Activated naive CD4-positive, alpha-beta T cell treated with anti-CD3 and anti-CD28 coated beads, Interleukin-2, amount 50 U/mL, for 72 hours (primary cell): ENCODE results near the gene MUC20. TPM values are rescaled to one million over a fixed set of nuclear protein-coding genes. Genes with fewer than 3 reads are reported as not detected.
A peak's percentile ranks its signal among the peaks of the same experiment; 100 is the strongest.
"Not testable (repeated sequence)": the region's sequence is repeated elsewhere in the genome, so short reads cannot be mapped to it uniquely, and the experiment has no call there.

ENCODE experiments used
- ATAC-seq, 2 donors: fragments of 150-1000 bp; cut with Tn5 transposase; 2 replicates each; pipeline ENCODE4 v1.10.0; 2021; ENCODE audit warnings: mild to moderate bottlenecking in 2 of 2, moderate library complexity in 2 of 2
- DNase-seq, 2 donors: peaks; one replicate each; pipeline ENCODE4 v3.0.0; 2021 to 2022; ENCODE audit warnings: low spot score in 2 of 2
- H3K27ac Mint-ChIP-seq, 2 donors: one replicate each; pipeline ENCODE4 v1.8.0; 2022; ENCODE audit warnings: mild to moderate bottlenecking in 2 of 2, mixed read lengths in 2 of 2
- H3K36me3 Mint-ChIP-seq, 2 donors: one replicate each; pipeline ENCODE4 v1.8.0; 2022; ENCODE audit warnings: mixed read lengths in 2 of 2
- H3K9me3 Mint-ChIP-seq, 2 donors: one replicate each; pipeline ENCODE4 v1.8.0; 2022; ENCODE audit warnings: mixed read lengths in 2 of 2
- total RNA-seq, 2 donors: library from RNA; stranded (reverse); gene quantifications; one replicate each; pipeline ENCODE4 v1.2.3, GENCODE V29; 2022

Gene MUC20
- total RNA-seq, 2 donors from 2014 or later: 2.2 to 3.6 TPM

DNA sequence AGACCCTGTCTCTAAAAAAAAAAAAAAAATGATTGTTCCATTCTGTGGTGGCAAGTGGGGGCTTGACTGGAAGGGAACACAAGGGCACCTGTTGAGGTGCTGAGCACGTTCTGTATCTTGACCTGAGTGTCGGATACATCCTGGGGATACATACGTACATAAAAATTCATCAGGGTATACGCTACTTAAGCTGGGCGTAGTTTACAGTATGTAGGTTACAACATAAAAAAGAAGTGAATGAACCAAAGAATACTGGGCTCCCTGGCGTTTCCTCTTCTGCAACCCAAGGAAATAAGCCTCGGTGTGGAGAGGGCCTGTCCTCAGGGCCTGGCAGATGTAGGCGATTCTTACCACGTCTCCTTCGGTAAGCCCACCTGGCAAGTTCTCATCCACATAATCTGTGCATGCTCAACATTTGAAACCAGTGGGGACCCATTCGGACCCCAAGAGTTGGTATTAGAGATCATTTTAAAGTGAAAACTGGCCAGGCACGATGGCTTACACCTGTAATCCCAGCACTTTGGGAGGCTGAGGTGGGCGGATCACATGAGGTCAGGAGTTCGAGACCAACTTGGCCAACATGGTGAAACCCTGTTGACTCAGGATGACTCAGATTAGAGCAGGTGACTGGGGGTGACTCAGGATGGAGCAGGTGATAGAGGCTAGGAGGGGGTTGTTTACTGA is 5.1 kb upstream of the MUC20 start:
- DNase-seq (peak in 1 of 2 donors; percentile 61), ATAC-seq (peak; percentile 82 to 83)
- Mint-ChIP-seq H3K27ac (peak overlapping the region; percentile 11 to 15), H3K9me3 (peaks cover 0 to 5% of the 10 kb centered on the region in 2 donors), H3K36me3 (peaks cover 11% of the 10 kb centered on the region in 2 donors)

DNA sequence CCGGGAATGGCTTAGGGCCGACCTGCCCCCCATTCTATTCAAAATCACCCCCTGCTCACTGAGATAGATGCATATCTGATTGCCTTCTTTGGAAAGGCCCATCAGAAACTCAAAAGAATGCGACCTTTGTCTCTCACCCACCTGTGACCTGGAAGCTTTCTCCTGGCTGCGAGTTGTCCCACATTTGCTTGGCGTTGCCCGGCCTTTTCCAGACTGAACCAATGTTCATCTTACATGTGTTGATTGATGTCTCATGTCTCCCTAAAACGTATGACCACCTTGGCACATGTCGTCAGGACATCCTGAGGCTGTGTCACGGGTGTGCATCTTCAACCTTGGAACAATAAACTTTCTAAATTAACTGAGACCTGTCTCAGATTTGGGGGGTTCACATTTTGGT is 3.4 kb upstream of the MUC20 start:
- ATAC-seq (no peak), DNase-seq (no peak)
- Mint-ChIP-seq H3K36me3 (peaks cover 11% of the 10 kb centered on the region in 2 donors), H3K27ac (no peak overlapping the region), H3K9me3 (peaks cover 0 to 5% of the 10 kb centered on the region in 2 donors)

DNA sequence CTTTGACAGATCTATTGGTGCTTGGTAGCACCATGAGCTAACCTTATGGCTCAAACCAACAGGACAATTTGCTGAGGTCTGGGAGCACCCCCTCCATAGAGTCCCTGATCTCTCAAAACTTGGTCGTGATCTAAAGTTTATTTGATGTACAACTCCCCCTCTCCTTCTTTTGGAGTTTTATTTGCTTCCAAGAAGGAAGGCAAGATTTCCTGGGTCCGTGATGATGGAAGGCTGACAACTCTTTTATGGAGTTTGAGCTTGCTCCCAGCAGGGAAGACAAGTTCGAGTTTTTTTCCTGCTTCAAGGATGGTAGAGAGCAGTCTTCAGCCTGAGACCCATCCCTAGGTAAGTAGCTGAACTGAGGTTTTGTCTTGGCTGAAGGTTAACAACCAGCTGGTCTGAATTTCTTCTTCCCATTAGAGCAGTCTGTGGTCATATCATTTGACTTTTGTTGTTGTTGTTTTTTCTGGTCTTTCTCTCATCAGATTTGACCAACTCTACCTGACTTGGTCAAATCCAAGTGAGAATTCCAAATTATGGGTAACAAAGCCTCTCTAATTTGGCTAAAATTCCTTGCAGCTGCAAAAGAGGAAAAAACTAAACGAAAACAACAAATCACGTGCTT is 2.8 kb upstream of the MUC20 start:
- DNase-seq: no peak
- peaks cover 0 to 5% of the 10 kb centered on the region in 2 donors for H3K9me3 Mint-ChIP-seq
- no peak overlapping the region for H3K27ac Mint-ChIP-seq
- no peak for ATAC-seq
- peaks cover 11% of the 10 kb centered on the region in 2 donors for H3K36me3 Mint-ChIP-seq

DNA sequence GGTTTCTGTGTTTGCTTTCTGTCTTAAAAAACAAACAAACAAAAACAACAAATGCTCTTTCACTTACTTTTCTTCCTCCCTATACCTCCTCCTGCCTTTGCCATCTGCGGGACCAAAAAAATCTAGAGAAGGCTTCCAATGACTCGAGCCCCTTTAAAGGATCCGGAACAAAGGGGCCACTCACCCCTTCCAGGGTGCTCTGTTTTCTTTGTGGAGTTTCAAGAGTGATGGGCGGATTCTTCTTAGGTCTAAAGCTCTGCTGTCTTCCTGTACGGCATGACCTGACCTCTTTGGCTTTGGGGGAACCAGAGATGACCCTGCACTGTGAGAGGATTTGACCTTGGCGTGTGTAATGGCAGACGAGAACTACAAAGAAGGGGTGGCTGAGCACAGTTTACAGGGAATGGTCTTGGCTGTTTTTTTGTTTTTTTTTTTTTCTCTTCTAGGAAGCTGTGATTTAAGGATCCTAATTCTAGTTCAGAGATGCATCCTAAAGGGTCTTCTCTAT is 2.2 kb upstream of the MUC20 start:
- Mint-ChIP-seq H3K9me3 (peaks cover 0 to 5% of the 10 kb centered on the region in 2 donors), H3K27ac (peak overlapping the region in 1 of 2 donors; percentile 82), H3K36me3 (peaks cover 11% of the 10 kb centered on the region in 2 donors)
- DNase-seq: no peak
- no peak for ATAC-seq

DNA sequence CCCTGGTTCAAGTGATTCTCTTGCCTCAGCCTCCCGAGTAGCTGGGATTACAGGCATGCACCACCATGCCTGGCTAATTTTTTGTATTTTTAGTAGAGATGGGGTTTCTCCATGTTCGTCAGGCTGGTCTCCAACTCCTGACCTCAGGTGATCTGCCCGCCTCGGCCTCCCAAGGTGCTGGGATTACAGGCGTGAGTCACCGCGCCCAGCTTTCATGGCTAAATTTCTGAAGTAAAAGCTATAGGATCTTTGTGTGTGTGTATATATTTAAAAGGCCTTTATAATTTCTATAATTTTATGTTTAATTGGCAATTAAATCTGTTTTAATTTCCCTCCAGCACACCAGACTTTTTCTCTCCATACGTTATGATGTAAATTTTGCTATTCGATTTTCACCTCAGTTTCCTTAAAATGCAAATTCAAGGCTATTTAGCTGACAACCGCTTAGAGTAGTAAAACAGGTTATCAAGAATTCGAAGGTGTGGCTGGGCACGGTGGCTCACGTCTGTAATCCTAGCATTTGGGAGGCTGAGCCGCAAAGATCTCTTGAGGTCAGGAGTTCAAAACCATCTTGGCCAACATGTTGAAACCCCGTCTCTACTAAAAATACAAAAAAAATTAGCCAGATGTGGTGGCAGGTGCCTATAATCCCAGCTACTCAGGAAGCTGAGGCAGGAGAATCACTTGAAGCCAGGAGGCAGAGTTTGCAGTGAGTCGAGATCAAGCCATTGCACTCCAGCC is 1.1 kb upstream of the MUC20 start:
- DNase-seq, ATAC-seq, H3K27ac Mint-ChIP-seq, H3K36me3 Mint-ChIP-seq, H3K9me3 Mint-ChIP-seq: not testable (repeated sequence)

DNA sequence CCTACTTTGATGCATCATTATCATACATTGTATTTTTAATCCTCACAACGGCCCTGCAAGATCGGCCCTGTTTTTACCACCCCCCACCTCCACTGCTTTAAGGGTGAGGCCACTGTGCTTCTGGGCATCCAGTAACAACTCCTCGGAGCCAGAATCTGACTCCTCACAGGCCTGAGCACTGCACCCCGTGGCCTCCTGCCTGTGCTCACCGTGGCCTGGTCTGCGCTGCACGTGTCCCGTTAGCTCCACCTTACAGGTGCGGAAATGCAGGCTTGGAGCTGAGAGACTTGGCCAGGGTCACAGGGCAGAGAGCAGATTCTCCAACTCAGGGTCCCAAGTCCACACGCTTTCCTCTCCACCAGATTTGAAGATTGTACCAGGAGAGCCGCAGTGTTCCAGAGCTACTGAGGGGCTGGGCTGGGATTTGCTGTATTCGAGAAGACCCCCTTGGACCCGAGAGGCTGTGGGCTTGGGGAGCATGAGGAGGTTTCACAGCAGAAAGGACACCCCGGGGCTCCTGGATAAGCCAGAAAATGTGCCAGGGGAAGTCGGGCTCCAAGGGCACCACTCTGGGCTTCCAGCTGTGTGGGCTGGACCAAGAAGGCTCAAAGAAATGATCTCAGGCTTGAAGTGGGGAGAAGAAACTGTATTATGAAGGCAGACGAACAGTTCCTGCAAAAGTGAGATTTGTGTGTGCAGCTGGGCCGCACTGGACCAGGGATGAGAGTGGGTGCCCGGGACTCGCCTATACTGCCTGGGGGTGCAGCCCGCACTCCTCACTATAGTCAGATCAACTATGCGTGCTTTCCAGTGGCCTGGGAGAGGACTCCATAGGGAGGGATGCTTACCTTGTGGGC is 1.6 kb downstream of the MUC20 start:
- H3K36me3 Mint-ChIP-seq, H3K27ac Mint-ChIP-seq, DNase-seq, H3K9me3 Mint-ChIP-seq, ATAC-seq: not testable (repeated sequence)

DNA sequence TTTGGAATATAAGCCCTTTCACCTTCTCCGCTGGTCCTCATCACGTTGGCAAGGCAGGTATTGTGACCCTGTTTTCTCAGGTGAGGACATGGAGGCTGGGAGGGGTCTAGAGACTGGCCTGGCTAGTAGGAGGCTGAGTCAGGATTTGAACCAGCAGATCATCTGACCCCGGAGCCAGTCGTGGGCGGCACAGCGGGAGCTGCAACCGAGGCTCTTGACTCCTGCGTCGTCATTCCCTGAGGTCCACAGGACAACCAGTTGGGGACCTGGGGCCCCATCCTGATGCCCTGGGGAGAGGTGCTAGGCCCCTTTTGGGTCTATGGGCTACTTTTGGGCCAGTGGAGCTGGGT is 2.2 kb downstream of the MUC20 start:
- not testable (repeated sequence) for H3K27ac Mint-ChIP-seq, DNase-seq, ATAC-seq, H3K9me3 Mint-ChIP-seq, H3K36me3 Mint-ChIP-seq

DNA sequence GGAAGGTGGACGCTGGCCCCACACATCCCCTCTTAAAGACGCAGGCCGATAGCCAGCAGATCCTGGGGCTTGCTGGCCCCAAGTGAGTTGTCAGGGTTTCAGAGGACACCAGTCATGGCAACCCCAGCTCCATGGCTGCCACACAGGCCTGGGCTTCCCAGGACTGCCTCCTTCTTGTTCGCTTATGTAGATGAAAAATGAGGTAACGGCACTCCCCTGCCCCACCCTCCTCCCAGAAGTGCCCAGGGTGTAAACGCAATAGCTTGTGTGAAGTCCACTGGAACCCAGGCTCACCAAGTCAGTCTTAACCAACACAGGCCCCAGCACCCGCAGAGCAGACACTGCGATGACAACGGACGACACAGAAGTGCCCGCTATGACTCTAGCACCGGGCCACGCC is 3.6 kb downstream of the MUC20 start:
- not testable (repeated sequence) for H3K36me3 Mint-ChIP-seq, ATAC-seq, DNase-seq, H3K27ac Mint-ChIP-seq, H3K9me3 Mint-ChIP-seq

DNA sequence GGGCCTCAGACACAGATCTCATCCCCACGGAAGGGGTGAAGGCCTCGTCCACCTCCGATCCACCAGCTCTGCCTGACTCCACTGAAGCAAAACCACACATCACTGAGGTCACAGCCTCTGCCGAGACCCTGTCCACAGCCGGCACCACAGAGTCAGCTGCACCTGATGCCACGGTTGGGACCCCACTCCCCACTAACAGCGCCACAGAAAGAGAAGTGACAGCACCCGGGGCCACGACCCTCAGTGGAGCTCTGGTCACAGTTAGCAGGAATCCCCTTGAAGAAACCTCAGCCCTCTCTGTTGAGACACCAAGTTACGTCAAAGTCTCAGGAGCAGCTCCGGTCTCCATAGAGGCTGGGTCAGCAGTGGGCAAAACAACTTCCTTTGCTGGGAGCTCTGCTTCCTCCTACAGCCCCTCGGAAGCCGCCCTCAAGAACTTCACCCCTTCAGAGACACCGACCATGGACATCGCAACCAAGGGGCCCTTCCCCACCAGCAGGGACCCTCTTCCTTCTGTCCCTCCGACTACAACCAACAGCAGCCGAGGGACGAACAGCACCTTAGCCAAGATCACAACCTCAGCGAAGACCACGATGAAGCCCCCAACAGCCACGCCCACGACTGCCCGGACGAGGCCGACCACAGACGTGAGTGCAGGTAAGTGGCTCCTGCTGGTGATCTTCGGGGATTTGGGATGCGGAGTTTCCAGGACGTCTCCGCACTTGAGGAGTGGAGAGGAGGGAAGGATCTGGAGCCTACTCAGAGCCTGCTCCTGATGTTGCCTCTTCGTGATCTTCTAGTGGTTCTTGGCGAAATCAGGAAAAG is 5.3 kb downstream of the MUC20 start:
- DNase-seq, H3K36me3 Mint-ChIP-seq, H3K9me3 Mint-ChIP-seq, ATAC-seq: not testable (repeated sequence)
- peak overlapping the region in 1 of 2 donors; percentile 1 for H3K27ac Mint-ChIP-seq

DNA sequence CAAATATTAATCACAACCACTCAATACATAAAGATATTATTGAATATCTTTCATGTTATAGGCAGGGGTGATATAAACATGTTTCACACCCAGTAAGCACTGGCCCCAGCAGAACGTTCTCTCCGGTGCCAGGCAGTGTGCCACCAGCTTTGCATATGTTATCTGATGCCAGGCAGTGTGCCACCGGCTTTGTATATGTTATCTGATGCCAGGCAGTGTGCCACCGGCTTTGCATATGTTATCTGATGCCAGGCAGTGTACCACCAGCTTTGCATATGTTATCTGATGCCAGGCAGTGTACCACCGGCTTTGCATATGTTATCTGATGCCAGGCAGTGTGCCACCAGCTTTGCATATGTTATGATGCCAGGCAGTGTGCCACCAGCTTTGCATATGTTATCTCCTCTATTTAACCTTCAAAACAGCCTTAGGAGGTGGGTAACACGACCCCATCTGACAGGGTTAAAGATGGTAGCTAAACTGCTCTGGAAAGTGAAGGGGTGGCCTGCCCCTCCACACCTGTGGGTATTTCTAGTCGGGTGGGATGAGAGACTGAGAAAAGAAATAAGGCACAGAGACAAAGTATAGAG is 6.9 kb downstream of the MUC20 start:
- Mint-ChIP-seq H3K36me3 (peaks cover 0 to 5% of the 10 kb centered on the region in 2 donors), H3K9me3 (no peaks in the 10 kb centered on the region), H3K27ac (no peak overlapping the region)
- ATAC-seq (no peak), DNase-seq (no peak)

DNA sequence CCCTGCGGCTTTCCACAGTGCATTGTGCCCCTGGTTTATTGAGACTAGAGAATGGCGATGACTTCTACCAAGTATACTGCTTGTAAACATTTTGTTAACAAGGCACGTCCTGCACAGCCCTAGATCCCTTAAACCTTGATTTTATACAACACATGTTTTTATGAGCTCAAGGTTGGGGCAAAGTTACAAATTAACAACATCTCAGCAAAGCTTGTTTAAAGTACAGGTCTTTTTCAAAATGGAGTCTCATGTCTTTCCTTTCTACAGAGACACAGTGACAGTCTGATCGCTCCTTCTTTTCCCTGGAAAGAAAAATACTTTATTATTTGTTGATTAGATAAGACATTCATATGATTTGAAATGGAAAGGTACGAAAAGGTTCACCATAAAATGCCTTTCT is 8.0 kb downstream of the MUC20 start:
- ATAC-seq, H3K27ac Mint-ChIP-seq, DNase-seq, H3K9me3 Mint-ChIP-seq, H3K36me3 Mint-ChIP-seq: not testable (repeated sequence)

DNA sequence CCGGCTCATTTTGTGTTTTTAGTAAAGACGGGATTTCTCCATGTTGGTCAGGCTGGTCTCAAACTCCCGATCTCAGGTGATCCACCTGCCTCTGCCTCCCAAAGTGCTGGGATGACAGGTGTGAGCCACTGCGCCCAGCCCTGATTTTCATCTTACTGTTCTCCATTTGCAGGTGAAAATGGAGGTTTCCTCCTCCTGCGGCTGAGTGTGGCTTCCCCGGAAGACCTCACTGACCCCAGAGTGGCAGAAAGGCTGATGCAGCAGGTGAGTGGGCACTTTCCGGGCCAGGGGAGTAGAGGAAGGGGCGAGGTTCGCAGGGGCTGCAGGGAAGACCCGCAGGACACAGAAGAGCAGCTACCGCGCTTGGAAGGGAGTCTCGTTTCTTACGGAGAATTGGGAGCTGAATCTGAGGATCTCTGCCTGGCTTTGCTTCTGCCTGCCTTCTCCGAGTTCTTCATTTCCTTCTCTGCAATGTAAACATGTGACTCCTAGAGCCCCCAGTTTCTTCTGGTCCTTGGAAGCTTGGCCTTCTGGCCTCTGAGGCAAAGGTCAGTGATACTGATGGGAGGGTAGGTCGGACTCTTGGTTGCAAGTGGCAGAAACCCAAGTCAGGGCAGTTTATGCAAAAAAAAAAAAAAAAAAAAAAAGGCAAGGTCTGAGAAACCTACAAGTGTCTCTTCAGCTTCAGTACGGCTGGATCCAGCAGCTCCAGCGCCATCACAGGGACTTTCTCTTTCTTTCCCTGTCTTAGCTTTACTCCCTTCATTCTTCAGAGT is 8.9 kb downstream of the MUC20 start:
- H3K9me3 Mint-ChIP-seq: no peaks in the 10 kb centered on the region
- ATAC-seq: no peak
- no peak overlapping the region for H3K27ac Mint-ChIP-seq
- peaks cover 0 to 5% of the 10 kb centered on the region in 2 donors for H3K36me3 Mint-ChIP-seq
- no peak for DNase-seq

DNA sequence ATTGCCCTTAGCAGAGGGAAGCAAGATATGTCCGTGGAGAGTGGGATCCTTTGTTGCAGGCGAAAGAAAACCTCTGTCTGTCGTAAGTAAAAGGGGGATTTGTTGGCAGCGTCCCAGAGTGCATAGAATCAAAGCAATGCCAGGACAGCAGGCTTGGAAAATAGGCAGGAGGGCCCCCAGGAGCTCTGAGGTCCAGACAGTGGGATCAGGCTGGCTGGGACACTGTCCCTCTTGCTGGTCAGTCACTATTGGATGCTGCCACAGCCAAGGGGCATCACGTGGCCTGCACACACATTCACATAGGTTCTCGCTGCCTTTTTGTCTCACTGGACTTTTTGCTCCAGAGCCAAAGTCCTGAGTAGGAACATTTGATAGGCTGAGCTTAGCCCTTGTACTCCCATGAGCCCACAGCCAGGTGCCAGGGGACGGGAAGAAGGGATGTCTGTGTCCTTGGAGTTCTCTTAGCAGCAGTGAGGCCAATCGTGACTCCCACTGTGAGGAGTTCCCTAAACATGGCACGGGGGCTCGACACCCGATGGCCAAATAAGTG is 10.7 kb downstream of the MUC20 start:
- H3K9me3 Mint-ChIP-seq: no peaks in the 10 kb centered on the region
- no peak for DNase-seq
- peaks cover 0 to 5% of the 10 kb centered on the region in 2 donors for H3K36me3 Mint-ChIP-seq
- no peak overlapping the region for H3K27ac Mint-ChIP-seq
- ATAC-seq: no peak

DNA sequence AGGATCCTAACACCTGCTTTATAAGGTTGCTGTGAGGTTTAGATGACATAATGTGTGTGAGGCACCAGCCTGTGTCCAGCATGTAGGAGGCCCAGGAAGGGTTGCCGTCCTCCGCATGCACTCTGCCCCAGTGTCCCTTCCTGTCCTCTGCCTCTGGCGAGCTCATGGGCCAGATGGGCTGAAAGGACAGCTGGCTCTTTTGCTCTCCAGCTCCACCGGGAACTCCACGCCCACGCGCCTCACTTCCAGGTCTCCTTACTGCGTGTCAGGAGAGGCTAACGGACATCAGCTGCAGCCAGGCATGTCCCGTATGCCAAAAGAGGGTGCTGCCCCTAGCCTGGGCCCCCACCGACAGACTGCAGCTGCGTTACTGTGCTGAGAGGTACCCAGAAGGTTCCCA is 12.2 kb downstream of the MUC20 start:
- DNase-seq (no peak), ATAC-seq (no peak)
- H3K27ac Mint-ChIP-seq: no peak overlapping the region
- H3K9me3 Mint-ChIP-seq: no peaks in the 10 kb centered on the region
- peaks cover 0 to 5% of the 10 kb centered on the region in 2 donors for H3K36me3 Mint-ChIP-seq
